ENCODE data around the gene CLDN19. TPM values are rescaled to one million over a fixed set of nuclear protein-coding genes. Genes with fewer than 3 reads are reported as not detected.

Gene CLDN19
- total RNA-seq, 4 donors from 2014 or later, result 0.28 TPM; not detected in 3

DNA sequence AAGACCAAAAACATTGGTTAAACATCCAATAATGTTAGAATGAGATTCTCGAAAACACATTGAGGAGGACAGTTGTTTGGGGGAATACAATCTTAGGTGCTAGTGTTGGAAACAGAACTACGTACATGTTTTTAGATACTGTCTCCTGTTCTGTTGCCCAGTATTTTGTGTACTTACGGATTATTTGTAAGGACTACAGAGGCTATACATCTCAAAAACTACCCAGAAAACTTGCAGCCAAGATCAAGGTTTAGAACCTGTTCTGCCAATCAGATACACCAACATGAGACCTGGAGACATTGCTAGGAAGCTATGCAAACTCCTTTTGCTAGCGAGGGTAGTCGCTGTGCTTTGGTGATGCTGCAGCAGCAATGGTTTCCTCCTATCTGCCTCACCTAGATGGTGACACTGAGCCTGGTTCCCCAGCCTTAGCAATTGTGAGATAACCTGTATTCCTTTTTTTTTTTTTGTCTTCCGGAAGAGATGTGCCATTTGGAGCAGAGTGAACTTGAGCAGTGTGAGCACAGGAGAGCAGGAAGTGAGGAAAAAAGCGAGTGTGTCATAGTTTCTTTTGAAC, 36.1 kb downstream of the CLDN19 start:
- H3K36me3 ChIP-seq, result no peaks in the 10 kb centered on the region

DNA sequence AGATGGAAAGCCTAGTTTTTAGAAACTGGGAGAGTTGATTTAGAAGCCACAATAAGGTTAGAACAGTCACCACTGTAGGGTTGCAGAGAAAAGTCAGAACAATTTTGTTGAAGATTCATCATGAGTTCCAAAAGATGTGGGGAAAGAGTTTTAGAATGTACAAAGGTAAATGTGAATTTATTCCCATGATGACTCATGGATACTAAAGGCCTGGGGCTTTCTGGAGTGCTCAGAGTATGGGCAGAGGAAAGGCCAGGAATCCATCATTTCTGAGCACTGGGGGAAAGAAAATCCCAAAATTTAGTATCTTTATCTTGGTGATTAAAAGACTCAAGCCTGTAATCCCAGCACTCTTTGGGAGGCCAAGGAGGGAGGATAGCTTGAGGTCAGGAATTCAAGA, 40.0 kb downstream of the CLDN19 start:
- no peak for DNase-seq
- H3K27me3 ChIP-seq, result no peaks in the 10 kb centered on the region
- no peak for TF ChIP-seq POLR2A (IDR thresholded peaks at IDR 0.05)
- TF ChIP-seq, protein P1, sequence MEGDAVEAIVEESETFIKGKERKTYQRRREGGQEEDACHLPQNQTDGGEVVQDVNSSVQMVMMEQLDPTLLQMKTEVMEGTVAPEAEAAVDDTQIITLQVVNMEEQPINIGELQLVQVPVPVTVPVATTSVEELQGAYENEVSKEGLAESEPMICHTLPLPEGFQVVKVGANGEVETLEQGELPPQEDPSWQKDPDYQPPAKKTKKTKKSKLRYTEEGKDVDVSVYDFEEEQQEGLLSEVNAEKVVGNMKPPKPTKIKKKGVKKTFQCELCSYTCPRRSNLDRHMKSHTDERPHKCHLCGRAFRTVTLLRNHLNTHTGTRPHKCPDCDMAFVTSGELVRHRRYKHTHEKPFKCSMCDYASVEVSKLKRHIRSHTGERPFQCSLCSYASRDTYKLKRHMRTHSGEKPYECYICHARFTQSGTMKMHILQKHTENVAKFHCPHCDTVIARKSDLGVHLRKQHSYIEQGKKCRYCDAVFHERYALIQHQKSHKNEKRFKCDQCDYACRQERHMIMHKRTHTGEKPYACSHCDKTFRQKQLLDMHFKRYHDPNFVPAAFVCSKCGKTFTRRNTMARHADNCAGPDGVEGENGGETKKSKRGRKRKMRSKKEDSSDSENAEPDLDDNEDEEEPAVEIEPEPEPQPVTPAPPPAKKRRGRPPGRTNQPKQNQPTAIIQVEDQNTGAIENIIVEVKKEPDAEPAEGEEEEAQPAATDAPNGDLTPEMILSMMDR (IDR thresholded peaks at IDR 0.05), result no peak
- H3K9me3 ChIP-seq, result no peaks in the 10 kb centered on the region
- no peaks in the 10 kb centered on the region for H3K36me3 ChIP-seq
- no peaks in the 10 kb centered on the region for H3K4me1 ChIP-seq
- H3K4me3 ChIP-seq, result no peak overlapping the region
- no peak overlapping the region for H3K27ac ChIP-seq
- intact Hi-C loops (cut with DNase I; ENCODE audit: low total_unique reads), result no loop called here

More for the DNA sequence above, 36.1 kb downstream of the CLDN19 start:
- DNase-seq, result no peak
- Histone ChIP-seq H3K9me3 (no peaks in the 10 kb centered on the region), H3K4me1 (no peaks in the 10 kb centered on the region), H3K27me3 (no peaks in the 10 kb centered on the region), H3K4me3 (no peak overlapping the region), H3K27ac (no peak overlapping the region)
- intact Hi-C loops (cut with DNase I; ENCODE audit: low total_unique reads), result no loop called here
- TF ChIP-seq, protein P1 (IDR thresholded peaks at IDR 0.05), result no peak
- TF ChIP-seq POLR2A (IDR thresholded peaks at IDR 0.05), result no peak

DNA sequence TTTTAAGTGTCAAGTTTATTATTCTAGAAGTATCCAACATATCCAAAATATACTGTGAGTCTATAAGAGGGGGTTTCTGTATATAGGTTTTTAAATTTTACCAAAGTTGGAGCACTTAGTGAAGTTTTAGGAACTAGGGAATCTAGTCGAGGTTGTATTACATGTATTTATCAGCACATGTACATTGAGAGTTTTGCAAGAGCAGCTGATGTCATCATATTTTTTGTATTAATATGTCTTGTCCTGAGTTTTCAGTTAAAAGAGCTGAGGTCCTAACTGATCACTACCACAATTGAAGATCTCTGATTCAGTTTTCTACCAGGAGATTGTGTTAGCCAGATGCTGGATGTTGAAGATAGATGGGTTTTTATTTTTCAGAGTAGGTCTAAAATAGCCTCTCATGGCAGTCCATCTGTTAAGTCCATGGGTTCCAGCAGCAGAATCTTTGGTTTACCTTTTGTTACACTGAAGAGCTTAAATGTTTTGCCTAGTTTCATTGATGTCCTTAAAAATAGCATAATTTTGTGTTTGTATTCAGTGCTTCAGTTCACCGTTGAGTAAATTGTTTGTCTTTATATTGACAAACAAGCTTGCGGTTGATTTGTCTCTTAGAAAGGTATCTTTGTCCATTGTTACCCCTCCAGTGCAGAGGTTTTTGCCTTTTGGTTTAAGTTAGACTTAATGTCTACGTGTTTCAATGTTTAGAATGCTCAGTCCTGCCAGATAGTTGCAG, 41.8 kb downstream of the CLDN19 start:
- H3K9me3 ChIP-seq, result no peaks in the 10 kb centered on the region
- no peaks in the 10 kb centered on the region for H3K36me3 ChIP-seq
- no peaks in the 10 kb centered on the region for H3K27me3 ChIP-seq
- TF ChIP-seq, protein P1 (IDR thresholded peaks at IDR 0.05), result no peak
- TF ChIP-seq POLR2A (IDR thresholded peaks at IDR 0.05), result no peak
- DNase-seq, result no peak
- intact Hi-C loops (cut with DNase I; ENCODE audit: low total_unique reads), result no loop called here
- H3K4me3 ChIP-seq, result no peak overlapping the region
- H3K27ac ChIP-seq, result no peak overlapping the region
- no peaks in the 10 kb centered on the region for H3K4me1 ChIP-seq

DNA sequence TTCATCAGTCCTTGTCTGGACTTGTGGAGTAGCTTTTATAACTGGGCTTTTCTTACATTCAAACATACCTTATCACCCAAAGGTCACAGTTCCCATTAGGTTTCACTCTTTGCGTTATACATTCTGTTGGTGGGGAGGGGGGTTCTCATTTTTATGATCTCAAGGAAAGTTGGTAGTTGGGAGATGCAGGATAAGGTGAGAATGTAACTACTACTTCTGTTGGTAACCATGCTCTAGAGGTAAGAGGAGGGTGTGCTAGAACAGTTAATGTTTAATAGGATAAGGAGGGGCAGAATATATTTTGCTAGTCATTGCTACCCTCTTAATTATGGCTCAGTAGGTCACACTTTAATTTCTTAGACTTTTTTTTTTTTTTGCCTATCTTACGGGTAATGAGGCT, 47.1 kb downstream of the CLDN19 start:
- Histone ChIP-seq H3K9me3 (no peaks in the 10 kb centered on the region), H3K36me3 (no peaks in the 10 kb centered on the region), H3K4me3 (no peak overlapping the region), H3K27me3 (no peaks in the 10 kb centered on the region), H3K4me1 (peaks cover 0 to 3% of the 10 kb centered on the region in 2 donors), H3K27ac (no peak overlapping the region)
- no peak for DNase-seq
- TF ChIP-seq POLR2A (IDR thresholded peaks at IDR 0.05), result no peak
- TF ChIP-seq, protein P1 (IDR thresholded peaks at IDR 0.05), result no peak
- intact Hi-C loops (cut with DNase I; ENCODE audit: low total_unique reads), result no loop called here

DNA sequence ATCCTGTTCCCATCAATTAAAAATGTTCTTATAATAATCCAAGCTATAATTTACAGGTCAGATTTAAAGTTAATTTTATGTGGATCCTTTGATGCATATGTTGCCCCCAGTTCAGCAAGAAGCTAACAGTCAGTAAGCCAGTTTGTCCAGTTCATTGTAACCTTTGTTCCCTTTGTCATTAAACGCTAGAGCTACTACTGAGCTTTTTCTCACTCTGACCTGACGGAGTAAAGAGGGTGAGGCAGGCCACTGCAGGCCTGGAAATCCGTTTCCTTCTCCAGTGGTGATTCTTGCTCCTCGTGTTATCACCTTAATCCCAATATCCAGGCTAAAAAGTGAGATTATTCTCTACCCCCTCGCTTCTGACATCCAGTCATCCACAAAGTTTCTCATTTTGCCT, 47.6 kb downstream of the CLDN19 start:
- Histone ChIP-seq H3K9me3 (no peaks in the 10 kb centered on the region), H3K36me3 (no peaks in the 10 kb centered on the region), H3K27ac (no peak overlapping the region), H3K4me1 (peaks cover 0 to 3% of the 10 kb centered on the region in 2 donors), H3K4me3 (no peak overlapping the region), H3K27me3 (no peaks in the 10 kb centered on the region)
- intact Hi-C loops (cut with DNase I; ENCODE audit: low total_unique reads), result no loop called here
- no peak for TF ChIP-seq POLR2A (IDR thresholded peaks at IDR 0.05)
- TF ChIP-seq, protein P1 (IDR thresholded peaks at IDR 0.05), result no peak
- no peak for DNase-seq
